Naive thymus-derived CD4-positive, alpha-beta T cell (primary cell): ENCODE data around the gene IRF2. TPM values are rescaled to one million over a fixed set of nuclear protein-coding genes. Genes with fewer than 3 reads are reported as not detected.
"Not testable (repeated sequence)": the region's sequence is repeated elsewhere in the genome, so short reads cannot be mapped to it uniquely, and the experiment has no call there.

Experiments used
- ATAC-seq: fragments of 150-1000 bp; cut with Tn5 transposase; 2 replicates; pipeline ENCODE4 v1.10.0; 2021; ENCODE audit warnings: mild to moderate bottlenecking, moderate library complexity
- CTCF ChIA-PET: fragments of 350-600 bp; sonication (Branson Sonifier 250); formaldehyde crosslinking; loops from one replicate; lab custom pipeline; 2021; ENCODE audit warnings: antibody characterized with exemption; lab: Charles Lee
- POLR2A ChIA-PET: fragments of 350-600 bp; sonication (Branson Sonifier 250); formaldehyde crosslinking; loops from one replicate; lab custom pipeline; 2021; ENCODE audit warnings: antibody characterized with exemption, inconsistent platforms; lab: Charles Lee
- DNase-seq, 9 donors: peaks; one replicate each; pipeline versions ENCODE4 v3.0.0 to v3.0.0-alpha.2; 2020 to 2022; ENCODE audit warnings: mixed read lengths in 1 of 9
- H3K27ac ChIP-seq: one replicate; pipeline ENCODE4 v1.7.0; 2013; ENCODE audit warnings: mild to moderate bottlenecking, low read depth, low read length, moderate library complexity
- H3K27me3 ChIP-seq, 2 donors: one replicate each; pipeline ENCODE4 v1.7.0; 2013; ENCODE audit warnings: low read length in 2 of 2, mild to moderate bottlenecking in 2 of 2, moderate library complexity in 2 of 2; ENCODE audit not compliant: control insufficient read depth in 2 of 2, insufficient read depth in 2 of 2
- H3K36me3 ChIP-seq, 3 experiments: 1 replicate in 2 of 3; 2 replicates in 1 of 3; pipeline ENCODE4 v1.7.0; 2013; ENCODE audit warnings: low read length in 3 of 3, mild to moderate bottlenecking in 3 of 3, moderate library complexity in 1 of 3; ENCODE audit not compliant: insufficient read depth in 3 of 3, control insufficient read depth in 2 of 3
- H3K4me1 ChIP-seq, 2 donors: one replicate each; pipeline ENCODE4 v1.7.0; 2013; ENCODE audit warnings: low read length in 2 of 2, mild to moderate bottlenecking in 2 of 2, moderate library complexity in 1 of 2; ENCODE audit not compliant: control insufficient read depth in 2 of 2, insufficient read depth in 2 of 2
- H3K4me3 ChIP-seq: 2 replicates; pipeline ENCODE4 v1.7.0; 2013; ENCODE audit warnings: mild to moderate bottlenecking, low read length
- H3K9me3 ChIP-seq, 3 experiments: 1 replicate in 2 of 3; 2 replicates in 1 of 3; pipeline ENCODE4 v1.7.0; 2013; ENCODE audit warnings: low read length in 3 of 3; ENCODE audit not compliant: control insufficient read depth in 2 of 3
- H3K27ac Mint-ChIP-seq, 9 donors: one replicate each; pipeline ENCODE4 v1.8.0; 2020 to 2022; ENCODE audit warnings: mixed read lengths in 9 of 9, mild to moderate bottlenecking in 8 of 9, moderate library complexity in 5 of 9, inconsistent platforms in 2 of 9
- H3K27me3 Mint-ChIP-seq, 5 donors: one replicate each; pipeline ENCODE4 v1.8.0; 2021 to 2022; ENCODE audit warnings: mixed read lengths in 5 of 5, mild to moderate bottlenecking in 1 of 5
- H3K36me3 Mint-ChIP-seq, 5 donors: one replicate each; pipeline ENCODE4 v1.8.0; 2020 to 2022; ENCODE audit warnings: mixed read lengths in 5 of 5, mild to moderate bottlenecking in 3 of 5, inconsistent platforms in 1 of 5
- H3K4me1 Mint-ChIP-seq, 7 donors: one replicate each; pipeline ENCODE4 v1.8.0; 2020 to 2022; ENCODE audit warnings: mixed read lengths in 7 of 7, mild to moderate bottlenecking in 3 of 7, inconsistent platforms in 1 of 7
- H3K4me3 Mint-ChIP-seq, 10 donors: one replicate each; pipeline ENCODE4 v1.8.0; 2020 to 2022; ENCODE audit warnings: mild to moderate bottlenecking in 10 of 10, mixed read lengths in 10 of 10, moderate library complexity in 6 of 10, inconsistent platforms in 2 of 10
- H3K9me3 Mint-ChIP-seq, 11 donors: one replicate each; pipeline ENCODE4 v1.8.0; 2020 to 2022; ENCODE audit warnings: mixed read lengths in 11 of 11, mild to moderate bottlenecking in 4 of 11, inconsistent platforms in 1 of 11, moderate library complexity in 1 of 11
- intact Hi-C, 2 donors: fragments of 100-400 bp; cut with micrococcal nuclease; formaldehyde crosslinking; loops; one replicate each; pipeline ENCODE4 v1.15.1; 2023
- polyA plus RNA-seq, 2 donors: library from polyadenylated mRNA; unstranded; fragments of 300-500 nt; fragmentation: Illumina TruSeq; gene quantifications; one replicate each; pipeline ENCODE4 v1.2.3, GENCODE V29; 2021
- total RNA-seq, 6 experiments: library from RNA in 5 of 6; stranded (reverse) in 5 of 6; gene quantifications; 1 replicate in 5 of 6; 2 replicates in 1 of 6; pipeline ENCODE4 v1.2.3 and lab custom pipeline; 2021 to 2026

The IRF2 gene
- total and polyA plus RNA-seq, 7 experiments from 2014 or later: 31.2 to 87.0 (median 77.5) TPM

GRCh38 chr4:184345573-184345922, 128.8 kb downstream of the IRF2 start:
- Mint-ChIP-seq H3K27ac (no peak overlapping the region), H3K4me1 (peaks cover 4 to 29% (median 16%) of the 10 kb centered on the region in 7 donors), H3K9me3 (no peaks in the 10 kb centered on the region), H3K27me3 (no peaks in the 10 kb centered on the region), H3K36me3 (no peaks in the 10 kb centered on the region), H3K4me3 (peak overlapping the region in 1 of 10 donors; percentile 32)
- DNase-seq: no peak
- intact Hi-C loops: loop anchor here in 1 of 2 donors (2.0 kb wide), 1 partner anchor 81 kb away; no protein-coding TSS in a partner anchor
- Histone ChIP-seq H3K27me3 (no peaks in the 10 kb centered on the region), H3K27ac (no peak overlapping the region), H3K9me3 (no peaks in the 10 kb centered on the region), H3K4me1 (no peaks in the 10 kb centered on the region), H3K36me3 (no peaks in the 10 kb centered on the region), H3K4me3 (no peak overlapping the region)
- POLR2A ChIA-PET: no interaction called here
- ATAC-seq: peak; percentile 36
- CTCF ChIA-PET: no interaction called here

DNA sequence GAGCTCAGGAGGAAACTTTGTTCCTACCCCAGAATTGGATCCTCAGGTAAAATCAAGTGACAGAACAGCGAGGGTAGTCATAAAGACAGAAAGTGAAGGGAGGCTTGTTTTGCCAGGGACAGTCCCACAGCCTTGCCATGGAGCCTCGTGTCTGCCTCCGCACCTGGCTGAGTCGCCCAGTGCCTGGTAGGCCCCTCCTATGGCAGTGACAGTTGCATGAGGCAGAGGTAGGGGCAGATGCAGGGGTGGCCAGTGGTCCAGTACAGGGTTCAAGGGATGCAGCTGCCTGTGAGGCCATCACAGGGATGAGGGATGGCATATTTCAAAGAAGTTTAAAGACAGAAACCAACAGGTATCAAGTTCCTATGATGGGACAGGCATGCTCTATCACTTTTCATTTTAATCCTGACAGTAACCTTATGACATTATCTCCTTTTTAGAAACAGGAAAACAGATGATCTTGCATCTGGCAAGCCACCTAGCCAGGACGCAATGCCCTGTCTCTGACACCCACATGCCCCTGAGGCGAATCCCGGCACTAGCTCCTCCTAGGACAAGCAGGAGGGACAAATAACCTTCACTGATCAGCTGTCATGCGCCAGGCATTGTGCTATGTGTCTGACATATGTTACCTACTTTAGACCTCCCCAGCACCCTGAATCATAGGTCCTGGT, 129.3 kb downstream of the IRF2 start:
- Mint-ChIP-seq H3K4me1 (peaks cover 4 to 29% (median 16%) of the 10 kb centered on the region in 7 donors), H3K27me3 (no peaks in the 10 kb centered on the region), H3K4me3 (peak overlapping the region in 5 of 10 donors; percentile 32 to 87 (median 79)), H3K36me3 (no peaks in the 10 kb centered on the region), H3K27ac (peak overlapping the region in 1 of 9 donors; percentile 46), H3K9me3 (no peaks in the 10 kb centered on the region)
- Histone ChIP-seq H3K4me3 (no peak overlapping the region), H3K9me3 (no peaks in the 10 kb centered on the region), H3K27ac (no peak overlapping the region), H3K27me3 (no peaks in the 10 kb centered on the region), H3K4me1 (no peaks in the 10 kb centered on the region), H3K36me3 (no peaks in the 10 kb centered on the region)
- ATAC-seq (no peak), DNase-seq (no peak)
- CTCF ChIA-PET: interaction anchor here (2.6 kb wide), 1 partner anchor 81 kb away, joined by 7 read pairs; no protein-coding TSS in a partner anchor
- POLR2A ChIA-PET: no interaction called here
- intact Hi-C loops: loop anchor here (1.0 to 5.0 kb wide), 5 partner anchors 72 to 193 kb away; partner anchors contain the start of gene IRF2 (in 1 of the 2)

- POLR2A ChIA-PET: no interaction called here
- H3K4me1 ChIP-seq: no peaks in the 10 kb centered on the region
- intact Hi-C loops: loop anchor here (1.0 to 5.0 kb wide), 5 partner anchors 73 to 194 kb away; partner anchors contain the start of gene IRF2 (in 1 of the 2)
These were observed 129.9 kb downstream of the IRF2 start for GRCh38 chr4:184344435-184344834.

DNA sequence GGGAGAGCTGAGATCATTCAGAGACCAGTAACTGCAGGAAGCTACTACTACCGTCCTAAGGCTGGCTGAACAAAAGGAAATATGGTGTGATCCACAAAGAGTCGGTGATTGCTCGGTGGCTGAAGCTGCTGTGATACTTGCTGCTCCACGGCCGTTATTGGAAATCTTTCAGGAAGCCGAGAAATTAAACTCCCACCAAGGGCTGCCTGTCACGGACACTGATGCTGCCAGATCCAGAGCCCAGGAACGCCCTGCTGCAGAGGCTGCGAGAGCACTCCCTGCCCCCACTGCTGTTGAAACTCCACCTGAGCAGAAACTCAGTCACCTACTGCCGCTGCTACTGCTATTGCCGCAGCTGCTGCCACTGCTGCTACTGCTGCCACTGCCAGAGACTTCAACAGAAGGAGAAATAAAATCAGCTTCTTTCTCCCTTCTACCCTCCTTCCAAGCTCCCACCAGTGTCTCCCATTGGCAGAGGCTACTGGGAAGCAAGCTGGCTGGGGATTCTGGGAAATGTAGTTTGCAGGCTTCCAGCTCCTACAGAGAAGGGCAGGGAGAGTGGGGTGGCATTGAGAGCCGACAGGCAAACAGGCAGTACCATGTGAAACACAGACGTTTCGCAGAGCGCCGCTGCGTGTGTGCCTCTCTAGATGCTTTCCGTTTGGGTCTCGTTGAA, 130.7 kb downstream of the IRF2 start:
- peak; percentile 59 for ATAC-seq
- intact Hi-C loops: loop anchor here (1.0 to 5.0 kb wide), 5 partner anchors 74 to 195 kb away; partner anchors contain the start of gene IRF2 (in 1 of the 2)
- POLR2A ChIA-PET: interaction anchor here (0.6 to 1.2 kb wide), 3 partner anchors 76 to 909 kb away, joined by 3 to 7 read pairs (median 3); partner anchors contain the start of gene IRF2

More at GRCh38 chr4:184344435-184344834, 129.9 kb downstream of the IRF2 start:
- Mint-ChIP-seq H3K36me3 (no peaks in the 10 kb centered on the region), H3K9me3 (no peaks in the 10 kb centered on the region), H3K4me1 (peaks cover 4 to 29% (median 16%) of the 10 kb centered on the region in 7 donors), H3K27me3 (no peaks in the 10 kb centered on the region), H3K27ac (peak overlapping the region in 4 of 9 donors; percentile 46 to 53 (median 48)), H3K4me3 (peak overlapping the region; percentile 60 to 92 (median 86))
- no peak for DNase-seq
- no peak for ATAC-seq
- Histone ChIP-seq H3K27ac (no peak overlapping the region), H3K9me3 (no peaks in the 10 kb centered on the region), H3K27me3 (no peaks in the 10 kb centered on the region), H3K4me3 (no peak overlapping the region), H3K36me3 (no peaks in the 10 kb centered on the region)
- CTCF ChIA-PET: interaction anchor here (2.6 kb wide), 1 partner anchor 81 kb away, joined by 7 read pairs; no protein-coding TSS in a partner anchor

GRCh38 chr4:184342857-184343237, 131.5 kb downstream of the IRF2 start:
- not testable (repeated sequence) for H3K27ac ChIP-seq, H3K4me3 ChIP-seq, H3K36me3 Mint-ChIP-seq, H3K27me3 Mint-ChIP-seq, H3K27me3 ChIP-seq, H3K4me1 ChIP-seq, H3K36me3 ChIP-seq, DNase-seq, H3K9me3 ChIP-seq, ATAC-seq
- H3K4me3 Mint-ChIP-seq: peak overlapping the region in 9 of 10 donors; percentile 74 to 92 (median 87)
- intact Hi-C loops: loop anchor here (5.0 kb wide), 2 partner anchors 74 to 76 kb away; no protein-coding TSS in a partner anchor
- POLR2A ChIA-PET: interaction anchor here (0.9 to 1.2 kb wide), 2 partner anchors 75 to 132 kb away, joined by 3 to 7 read pairs; partner anchors contain the start of gene IRF2
- H3K27ac Mint-ChIP-seq: peak overlapping the region in 3 of 9 donors; percentile 46 to 88 (median 51)
- peaks cover 0 to 11% (median 4%) of the 10 kb centered on the region in 11 donors for H3K9me3 Mint-ChIP-seq
- CTCF ChIA-PET: interaction anchor here (2.6 kb wide), 1 partner anchor 79 kb away, joined by 7 read pairs; no protein-coding TSS in a partner anchor
- peaks cover 0 to 32% (median 16%) of the 10 kb centered on the region in 7 donors for H3K4me1 Mint-ChIP-seq

More for the DNA sequence above, 130.7 kb downstream of the IRF2 start:
- CTCF ChIA-PET: interaction anchor here (2.6 kb wide), 1 partner anchor 80 kb away, joined by 7 read pairs; no protein-coding TSS in a partner anchor
- peak in 7 of 9 donors; percentile 18 to 59 (median 46) for DNase-seq
- peak overlapping the region; percentile 74 to 92 (median 87) for H3K4me3 Mint-ChIP-seq
- H3K27me3 ChIP-seq: no peaks in the 10 kb centered on the region
- H3K9me3 ChIP-seq: no peaks in the 10 kb centered on the region
- H3K4me3 ChIP-seq: peak overlapping the region; percentile 69
- peaks cover 0 to 2% (median 2%) of the 10 kb centered on the region in 5 donors for H3K36me3 Mint-ChIP-seq
- no peaks in the 10 kb centered on the region for H3K36me3 ChIP-seq
- no peaks in the 10 kb centered on the region for H3K4me1 ChIP-seq
- H3K4me1 Mint-ChIP-seq: peaks cover 0 to 32% (median 16%) of the 10 kb centered on the region in 7 donors
- peak overlapping the region; percentile 40 to 88 (median 53) for H3K27ac Mint-ChIP-seq
- peak overlapping the region; percentile 4 for H3K27ac ChIP-seq
- H3K9me3 Mint-ChIP-seq: peaks cover 0 to 3% (median 0%) of the 10 kb centered on the region in 11 donors
- no peaks in the 10 kb centered on the region for H3K27me3 Mint-ChIP-seq
